Activated naive CD4-positive, alpha-beta T cell (primary cell): ENCODE results near the gene RAN.
"Not testable (repeated sequence)": the region's sequence is repeated elsewhere in the genome, so short reads cannot be mapped to it uniquely, and the experiment has no call there.

Source experiments
- DNase-seq, 4 experiments: peaks; one replicate each; lab custom pipeline; 2025; lab: John Stamatoyannopoulos, UW

RAN gene

GRCh38 chr12:130878193-130879185 is 6.6 kb downstream of the RAN start:
- DNase-seq: no peak

GRCh38 chr12:130879212-130879686 is 7.4 kb downstream of the RAN start:
- DNase-seq: no peak

DNA sequence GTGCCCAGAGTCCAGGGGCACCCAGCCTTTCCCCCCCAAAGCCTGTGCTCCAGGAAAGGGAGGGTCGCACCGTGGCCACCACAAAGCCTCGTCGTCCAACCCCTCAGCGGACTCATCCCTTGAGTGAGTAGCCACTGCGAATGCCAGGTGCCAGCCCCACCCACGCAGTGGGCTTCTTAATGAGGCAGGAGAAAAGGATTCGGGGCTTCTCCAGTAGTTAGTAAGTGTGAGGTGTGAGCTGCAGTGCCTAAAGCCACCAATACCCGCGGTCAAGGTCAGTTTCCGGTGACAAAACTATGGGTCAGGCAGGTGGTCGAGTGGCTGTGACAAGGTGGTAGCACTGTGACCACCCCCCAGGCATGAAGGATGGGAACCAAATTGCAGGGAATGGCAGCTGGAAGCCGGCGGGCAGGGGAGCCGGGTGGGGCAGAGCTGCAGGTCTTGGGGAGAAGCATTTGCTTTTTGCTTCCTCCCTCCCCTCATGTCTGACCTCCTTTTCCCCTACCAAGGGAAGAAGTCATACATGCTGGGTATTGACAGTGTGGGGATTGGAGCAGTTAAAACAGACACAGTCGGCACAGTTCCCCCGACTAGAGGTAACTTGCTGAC is 8.0 kb downstream of the RAN start:
- peak in 1 of 4 experiments; percentile 12 for DNase-seq

DNA sequence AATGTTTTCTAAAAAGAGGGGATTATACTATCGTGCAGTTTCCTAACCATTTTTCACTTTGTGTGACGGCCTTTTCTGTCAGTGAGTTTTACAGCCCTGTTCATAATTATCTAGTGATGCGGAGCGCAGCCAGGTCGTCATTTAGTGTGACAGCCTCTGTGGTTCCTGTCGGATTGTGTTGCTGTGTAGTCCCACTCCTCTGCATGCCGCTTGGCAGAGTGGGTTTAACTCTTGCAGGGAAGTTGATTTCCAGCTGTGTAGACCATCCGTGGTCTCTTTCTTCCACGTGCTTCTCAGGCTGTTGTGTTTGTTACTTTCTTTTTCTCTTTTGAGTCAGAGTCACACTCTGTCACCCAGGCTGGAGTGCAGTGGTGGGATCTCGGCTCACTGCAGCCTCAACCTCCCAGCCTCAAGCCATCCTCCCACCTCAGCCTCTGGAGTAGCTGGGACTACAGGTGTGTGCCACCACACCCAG is 8.6 kb downstream of the RAN start:
- DNase-seq: no peak

- DNase-seq: no peak
Measured at GRCh38 chr12:130881046-130881445, 9.2 kb downstream of the RAN start.

GRCh38 chr12:130881548-130881947 is 9.7 kb downstream of the RAN start:
- no peak for DNase-seq

- not testable (repeated sequence) for DNase-seq
Measured at GRCh38 chr12:130887190-130887589, 15.3 kb downstream of the RAN start.

GRCh38 chr12:130904064-130904463 is 32.2 kb downstream of the RAN start:
- DNase-seq: no peak

- DNase-seq: not testable (repeated sequence)
Measured at GRCh38 chr12:130904936-130905455, 33.1 kb downstream of the RAN start.

- DNase-seq: no peak
Measured at GRCh38 chr12:130909111-130909510, 37.2 kb downstream of the RAN start.

- no peak for DNase-seq
Measured at GRCh38 chr12:130911193-130911592, 39.3 kb downstream of the RAN start.

GRCh38 chr12:130911933-130912332 is 40.1 kb downstream of the RAN start:
- no peak for DNase-seq

- no peak for DNase-seq
Measured at GRCh38 chr12:130916241-130916911, 44.5 kb downstream of the RAN start.

DNA sequence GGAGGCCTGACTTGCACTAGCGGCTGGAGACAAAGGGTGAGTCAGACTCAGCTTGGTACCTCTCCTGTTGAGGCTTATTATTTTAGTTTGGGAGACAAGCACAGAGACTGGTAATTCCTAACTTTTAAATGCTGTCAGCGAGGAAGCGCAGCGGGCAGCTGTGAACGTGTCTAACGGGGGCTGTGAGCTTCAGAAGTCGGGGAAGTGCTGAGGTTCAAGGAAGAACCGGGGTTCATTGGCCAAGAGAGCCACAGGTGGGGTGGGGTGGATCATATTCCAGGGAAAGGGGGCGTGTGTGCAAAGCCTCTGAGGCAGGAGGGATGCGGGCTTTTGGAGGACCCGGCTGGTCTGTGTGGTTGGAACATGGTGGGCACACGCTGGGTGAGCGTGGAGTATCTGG is 45.7 kb downstream of the RAN start:
- no peak for DNase-seq

DNA sequence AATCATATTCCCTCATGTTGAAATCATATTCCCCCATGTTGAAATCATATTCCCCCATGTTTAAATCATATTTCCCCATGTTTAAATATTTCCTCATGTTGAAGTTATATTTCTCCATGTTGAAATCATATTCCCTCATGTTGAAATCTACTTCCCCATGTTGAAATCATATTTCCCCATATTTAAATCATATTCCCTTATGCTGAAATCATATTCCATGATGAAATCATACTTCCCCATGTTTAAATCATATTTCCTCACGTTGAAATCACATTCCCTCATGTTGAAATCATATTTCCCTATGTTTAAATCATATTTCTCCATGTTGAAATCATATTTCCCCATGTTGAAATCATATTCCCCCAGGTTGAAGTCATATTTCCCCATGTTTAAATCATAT is 47.2 kb downstream of the RAN start:
- no peak for DNase-seq

DNA sequence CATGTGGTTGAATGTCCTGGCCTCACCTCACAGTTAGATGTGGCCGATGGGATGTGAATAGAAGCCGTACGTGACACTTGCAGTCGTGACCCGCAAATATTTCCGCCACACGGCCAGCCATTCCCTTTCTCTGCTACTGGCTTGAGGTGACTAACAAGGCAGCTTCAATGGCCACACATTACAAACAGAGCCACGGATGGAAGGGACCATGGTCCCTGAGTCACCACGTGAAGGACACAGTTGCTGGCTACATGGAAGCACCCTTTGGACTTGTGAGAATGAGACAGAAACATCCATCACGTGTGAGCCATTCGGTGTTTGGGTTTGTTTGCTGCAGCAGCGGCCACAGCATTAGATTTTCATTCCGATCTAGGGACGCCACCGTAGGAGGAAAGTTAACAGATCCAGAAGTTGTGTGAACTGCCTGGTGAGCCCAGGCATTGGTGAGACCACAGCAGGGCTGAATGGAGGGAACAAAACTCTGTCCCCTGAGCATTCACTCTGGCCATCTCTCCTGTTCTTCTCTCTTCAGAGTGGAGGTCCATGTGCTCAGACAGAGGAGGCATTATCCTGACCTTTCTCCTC is 48.3 kb downstream of the RAN start:
- DNase-seq: no peak

GRCh38 chr12:130920723-130921381 is 49.0 kb downstream of the RAN start:
- no peak for DNase-seq

DNA sequence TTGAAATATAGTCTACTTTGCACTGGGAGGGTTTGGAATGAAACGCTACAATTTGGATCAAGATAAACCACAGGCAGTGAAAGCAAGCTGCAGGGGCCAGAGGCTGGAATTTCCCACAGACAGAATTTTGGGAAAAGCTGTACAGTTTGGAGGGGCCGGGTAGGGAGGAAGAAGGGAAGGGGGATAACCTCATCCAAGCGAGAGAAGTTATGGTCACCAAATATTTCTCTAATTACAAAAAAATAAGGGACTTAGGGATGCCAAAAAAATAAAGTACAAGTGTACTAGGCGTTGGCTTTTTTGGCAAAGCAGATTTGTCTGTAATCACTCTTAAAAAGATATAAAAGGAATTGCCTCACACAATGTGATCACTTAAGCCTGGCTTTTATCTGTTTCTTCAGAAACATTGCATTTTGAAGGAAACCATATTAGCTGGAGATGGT is 50.7 kb downstream of the RAN start:
- DNase-seq: no peak

DNA sequence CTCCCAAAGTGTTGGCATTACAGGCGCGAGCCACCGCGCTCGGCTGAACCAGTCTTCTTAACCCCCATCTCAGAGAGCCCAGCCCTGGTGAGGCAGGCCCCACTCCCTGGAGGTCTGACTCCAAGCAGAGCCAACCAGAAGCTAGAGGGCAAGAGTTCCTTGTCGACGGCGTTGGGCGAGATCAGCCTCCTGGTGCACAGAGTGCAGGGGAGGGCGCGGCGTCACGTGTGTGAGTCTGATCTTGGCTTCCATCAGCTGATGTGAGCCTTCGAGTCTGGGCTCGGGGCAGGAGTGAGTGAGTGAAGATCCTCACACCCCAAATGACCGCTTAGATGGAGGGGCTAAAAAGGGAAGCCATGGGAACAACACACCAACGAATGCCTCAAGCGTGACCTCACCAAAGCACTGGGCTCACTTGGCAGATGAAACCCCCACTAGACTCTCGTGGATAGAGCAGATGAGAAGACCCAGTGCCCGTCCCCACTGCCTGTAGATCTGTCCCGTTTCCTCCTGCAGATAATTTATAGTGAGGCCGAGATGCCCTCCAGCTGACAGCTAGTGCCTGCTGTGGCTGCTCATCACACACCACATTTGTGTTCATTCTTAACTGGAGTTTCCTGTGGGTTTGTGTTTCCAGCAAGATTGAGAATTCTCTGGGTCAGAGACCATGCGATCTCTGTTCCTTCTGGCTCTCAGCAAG is 53.2 kb downstream of the RAN start:
- DNase-seq: no peak

GRCh38 chr12:130925666-130926015 is 53.8 kb downstream of the RAN start:
- no peak for DNase-seq
